H9 (cell line): ENCODE results near the gene FAM193A. TPM values are rescaled to one million over a fixed set of nuclear protein-coding genes. Genes with fewer than 3 reads are reported as not detected.
A peak's percentile ranks its signal among the peaks of the same experiment; 100 is the strongest.

Source experiments
- DNase-seq: peaks from one replicate; pipeline ENCODE4 v3.0.0-alpha.2; 2017
- H2AFZ ChIP-seq: one replicate; pipeline ENCODE4 v1.6.1; 2013; ENCODE audit warnings: mild to moderate bottlenecking, low read length, control low read depth, moderate library complexity
- H2AK5ac ChIP-seq: 2 replicates; pipeline ENCODE4 v1.6.1; 2013; ENCODE audit warnings: low read length, control low read depth, mixed read lengths; ENCODE audit not compliant: insufficient read length
- H2BK120ac ChIP-seq: one replicate; pipeline ENCODE4 v1.6.1; 2013; ENCODE audit warnings: low read depth, mild to moderate bottlenecking, low read length, control low read depth, inconsistent platforms; ENCODE audit not compliant: poor library complexity, severe bottlenecking
- H2BK12ac ChIP-seq: 2 replicates; pipeline ENCODE4 v1.6.1; 2013; ENCODE audit warnings: low read length, control low read depth, mixed read lengths, low read depth; ENCODE audit not compliant: insufficient read length
- H2BK15ac ChIP-seq: 2 replicates; pipeline ENCODE4 v1.6.1; 2013; ENCODE audit warnings: low read depth, low read length, control low read depth
- H2BK20ac ChIP-seq: one replicate; pipeline ENCODE4 v1.6.1; 2013; ENCODE audit warnings: low read depth, mild to moderate bottlenecking, low read length, control low read depth, inconsistent platforms; ENCODE audit not compliant: poor library complexity, severe bottlenecking
- H2BK5ac ChIP-seq: 2 replicates; pipeline ENCODE4 v1.6.1; 2013; ENCODE audit warnings: low read length, control low read depth, mixed read lengths; ENCODE audit not compliant: insufficient read length
- H3K14ac ChIP-seq: 2 replicates; pipeline ENCODE4 v1.6.1; 2013; ENCODE audit warnings: low read length, control low read depth; ENCODE audit not compliant: insufficient read depth
- H3K18ac ChIP-seq: 2 replicates; pipeline ENCODE4 v1.6.1; 2013; ENCODE audit warnings: low read depth, mild to moderate bottlenecking, mixed read lengths, low read length, control low read depth; ENCODE audit not compliant: insufficient read length
- H3K23ac ChIP-seq: 2 replicates; pipeline ENCODE4 v1.6.1; 2013; ENCODE audit warnings: low read length, control low read depth, mixed read lengths, low read depth; ENCODE audit not compliant: insufficient read length
- H3K23me2 ChIP-seq: 2 replicates; pipeline ENCODE4 v1.6.1; 2013; ENCODE audit warnings: low read depth, mild to moderate bottlenecking, mixed read lengths, low read length, control low read depth; ENCODE audit not compliant: insufficient read length, poor library complexity, severe bottlenecking
- H3K27ac ChIP-seq: 2 replicates; pipeline ENCODE4 v1.5.1; 2013; ENCODE audit warnings: low read length, control low read depth, mixed read lengths, low read depth; ENCODE audit not compliant: insufficient read length
- H3K27me3 ChIP-seq: 2 replicates; pipeline ENCODE4 v1.6.1; 2013; ENCODE audit warnings: low read length, control low read depth, inconsistent platforms; ENCODE audit not compliant: insufficient read depth
- H3K4ac ChIP-seq: 2 replicates; pipeline ENCODE4 v1.6.1; 2013; ENCODE audit warnings: low read depth, mild to moderate bottlenecking, control low read depth, inconsistent platforms, low read length, moderate library complexity
- H3K4me1 ChIP-seq: 2 replicates; pipeline ENCODE4 v1.6.1; 2013; ENCODE audit warnings: low read length, control low read depth, inconsistent platforms; ENCODE audit not compliant: insufficient read depth
- H3K4me2 ChIP-seq: 2 replicates; pipeline ENCODE4 v1.6.1; 2013; ENCODE audit warnings: low read length, control low read depth, mixed read lengths; ENCODE audit not compliant: insufficient read length, insufficient read depth
- H3K56ac ChIP-seq: 2 replicates; pipeline ENCODE4 v1.6.1; 2013; ENCODE audit warnings: low read depth, mild to moderate bottlenecking, mixed read lengths, low read length, control low read depth; ENCODE audit not compliant: insufficient read length
- H3K79me1 ChIP-seq: 2 replicates; pipeline ENCODE4 v1.6.1; 2013; ENCODE audit warnings: low read depth, mild to moderate bottlenecking, moderate library complexity, low read length, control low read depth, inconsistent platforms; ENCODE audit not compliant: insufficient read depth, poor library complexity, severe bottlenecking
- H3K79me2 ChIP-seq: 2 replicates; pipeline ENCODE4 v1.6.1; 2013; ENCODE audit warnings: low read length, control low read depth, inconsistent platforms; ENCODE audit not compliant: insufficient read depth
- H3K9ac ChIP-seq: 2 replicates; pipeline ENCODE4 v1.6.1; 2013; ENCODE audit warnings: low read length, control low read depth, mixed read lengths; ENCODE audit not compliant: insufficient read length; ENCODE audit errors: extremely low read depth
- H3K9me3 ChIP-seq: one replicate; pipeline ENCODE4 v1.6.1; 2013; ENCODE audit warnings: low read depth, low read length, inconsistent platforms; ENCODE audit not compliant: control insufficient read depth
- H3T11ph ChIP-seq: one replicate; pipeline ENCODE4 v1.6.1; 2013; ENCODE audit warnings: mild to moderate bottlenecking, low read length, control low read depth, inconsistent platforms
- H4K20me1 ChIP-seq: one replicate; pipeline ENCODE4 v1.6.1; 2013; ENCODE audit not compliant: control insufficient read depth, insufficient read length, insufficient read depth
- H4K5ac ChIP-seq: 2 replicates; pipeline ENCODE4 v1.6.1; 2013; ENCODE audit warnings: low read depth, mild to moderate bottlenecking, mixed read lengths, low read length, control low read depth; ENCODE audit not compliant: insufficient read length
- H4K8ac ChIP-seq: replicated peaks from 2 replicates; pipeline ENCODE4 v1.6.1; 2013; ENCODE audit warnings: low read length, control low read depth, mixed read lengths, low read depth; ENCODE audit not compliant: insufficient read length
- H4K91ac ChIP-seq: 2 replicates; pipeline ENCODE4 v1.6.1; 2013; ENCODE audit warnings: low read depth, mild to moderate bottlenecking, moderate library complexity, mixed read lengths, low read length, control low read depth; ENCODE audit not compliant: insufficient read length
- H3K27ac Mint-ChIP-seq, 3 experiments: 2 replicates in 2 of 3; 3 replicates in 1 of 3; pipeline ENCODE4 v1.8.0; 2020 to 2021; ENCODE audit warnings: mixed read lengths in 3 of 3, mild to moderate bottlenecking in 1 of 3, moderate library complexity in 1 of 3
- H3K27me3 Mint-ChIP-seq: 2 replicates; pipeline ENCODE4 v1.8.0; 2021; ENCODE audit warnings: low read depth, mild to moderate bottlenecking, moderate library complexity, mixed read lengths
- H3K36me3 Mint-ChIP-seq, 3 experiments: 2 replicates in 2 of 3; 3 replicates in 1 of 3; pipeline ENCODE4 v1.8.0; 2020 to 2021; ENCODE audit warnings: low read depth in 3 of 3, mixed read lengths in 3 of 3; ENCODE audit not compliant: insufficient read depth in 1 of 3
- H3K4me1 Mint-ChIP-seq, 2 experiments: 2 replicates each; pipeline ENCODE4 v1.8.0; 2020; ENCODE audit warnings: mixed read lengths in 2 of 2
- H3K4me3 Mint-ChIP-seq, 2 experiments: 2 replicates in 1 of 2; 3 replicates in 1 of 2; pipeline ENCODE4 v1.8.0; 2020 to 2021; ENCODE audit warnings: mild to moderate bottlenecking in 2 of 2, mixed read lengths in 2 of 2, moderate library complexity in 1 of 2
- H3K9me3 Mint-ChIP-seq, 2 experiments: 2 replicates in 1 of 2; 3 replicates in 1 of 2; pipeline ENCODE4 v1.8.0; 2020; ENCODE audit warnings: mild to moderate bottlenecking in 2 of 2, mixed read lengths in 2 of 2, moderate library complexity in 1 of 2
- CTCF ChIP-seq: fragments of 200-600 bp; sonication (generic); conservative IDR thresholded peaks from 3 replicates; pipeline ENCODE4 v1.8.0; 2021; ENCODE audit warnings: antibody characterized with exemption, mild to moderate bottlenecking
- WGBS: extraction: QIAGEN DNeasy Blood & Tissue Kit; methylation state at CpG from one replicate; pipeline ENCODE4 v1.1.7; 2013; ENCODE audit warnings: missing lambda C conversion rate, low lambda C conversion rate, mixed read lengths; ENCODE audit not compliant: insufficient read length; ENCODE audit errors: extremely low coverage; 5-methylcytosine and 5-hydroxymethylcytosine counted together
- total RNA-seq: library from RNA; stranded (reverse); gene quantifications from 2 replicates; pipeline ENCODE4 v1.2.1, GENCODE V29; 2021

The FAM193A gene
- total RNA-seq, 1 experiment from 2014 or later, result 36.9 TPM

- no peaks in the 10 kb centered on the region for H4K20me1 ChIP-seq
These were observed 25.8 kb upstream of the FAM193A start for GRCh38 chr4:2510351-2511259.

More at GRCh38 chr4:2510351-2511259, 25.8 kb upstream of the FAM193A start:
- Histone ChIP-seq H3K27me3 (no peaks in the 10 kb centered on the region), H2AK5ac (no peak overlapping the region), H3T11ph (no peak overlapping the region), H3K79me1 (peaks cover 9% of the 10 kb centered on the region), H3K56ac (no peak overlapping the region), H2BK15ac (no peak overlapping the region), H2BK20ac (no peak overlapping the region), H3K23ac (no peak overlapping the region), H3K27ac (no peak overlapping the region), H2AFZ (no peak overlapping the region), H3K23me2 (no peaks in the 10 kb centered on the region), H3K4ac (no peak overlapping the region), H2BK120ac (no peak overlapping the region), H3K4me2 (no peak overlapping the region), H2BK5ac (no peak overlapping the region), H3K18ac (no peak overlapping the region), H3K79me2 (no peaks in the 10 kb centered on the region), H3K9me3 (no peaks in the 10 kb centered on the region), H3K9ac (no peak overlapping the region), H4K5ac (no peak overlapping the region), H2BK12ac (no peak overlapping the region), H3K14ac (no peak overlapping the region), H4K8ac (no peak overlapping the region), H3K4me1 (no peaks in the 10 kb centered on the region), H4K91ac (no peak overlapping the region)
- Mint-ChIP-seq H3K27ac (peak overlapping the region; percentile 37 to 58 (median 48); a peak in 5 of 7 replicates), H3K27me3 (no peaks in the 10 kb centered on the region), H3K9me3 (no peaks in the 10 kb centered on the region; a peak in 1 of 5 replicates), H3K36me3 (peaks cover 58 to 80% (median 76%) of the 10 kb centered on the region in 3 experiments; a peak in 6 of 7 replicates), H3K4me3 (no peak overlapping the region), H3K4me1 (no peaks in the 10 kb centered on the region; a peak in 1 of 4 replicates)
- no peak for TF ChIP-seq CTCF
- DNase-seq, result no peak
- WGBS, result no CpG with 5 or more reads among the region's 13 CpGs
